ENCODE measurements around the gene ENTPD3.
A peak's percentile ranks its signal among the peaks of the same experiment; 100 is the strongest.

The ENTPD3 gene

GRCh38 chr3:40464339-40465110 is 77.5 kb downstream of the ENTPD3 start:
- DNase-seq = no peak

- DNase-seq = no peak
Measured at GRCh38 chr3:40465111-40465407, 78.1 kb downstream of the ENTPD3 start.

DNA sequence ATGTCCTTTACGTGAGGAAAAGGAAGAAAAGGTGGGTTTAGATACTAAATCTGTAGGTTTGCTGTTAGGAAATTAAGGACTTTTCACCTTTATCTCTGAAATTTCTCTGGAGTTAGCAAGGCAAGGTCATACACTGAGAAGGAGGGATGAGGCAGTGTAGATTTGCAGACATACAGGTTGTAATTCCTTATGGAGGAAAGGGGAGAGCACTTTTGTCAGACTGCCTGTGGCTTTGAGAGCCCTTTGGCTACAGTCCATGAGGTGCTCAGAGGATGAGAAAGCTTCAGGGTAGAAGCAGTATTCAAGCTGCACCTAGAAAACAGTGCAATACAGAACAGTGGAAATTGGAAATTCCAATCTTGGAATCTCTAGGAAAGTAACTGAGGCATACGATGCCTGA is 78.5 kb downstream of the ENTPD3 start:
- DNase-seq = no peak

DNA sequence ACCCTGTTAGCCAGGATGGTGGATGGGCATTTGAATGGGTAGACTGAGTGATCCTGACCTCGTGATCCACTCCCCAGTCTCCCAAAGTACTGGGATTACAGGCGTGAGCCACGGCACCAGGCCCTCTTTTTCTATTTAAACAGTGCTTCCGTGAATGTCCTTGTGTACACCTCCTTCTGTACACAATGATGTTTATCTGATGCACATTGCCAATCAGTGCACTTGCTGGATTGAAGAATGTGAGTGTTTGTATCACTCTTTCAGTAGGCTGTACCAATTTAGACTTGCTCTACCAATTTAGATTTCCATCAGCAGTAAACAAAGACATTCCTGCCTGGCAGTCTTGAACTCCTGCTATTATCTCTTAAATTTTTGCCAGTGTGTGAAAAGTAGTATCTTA is 81.0 kb downstream of the ENTPD3 start:
- no peak for DNase-seq

GRCh38 chr3:40470701-40471100 is 83.7 kb downstream of the ENTPD3 start:
- DNase-seq = no peak

DNA sequence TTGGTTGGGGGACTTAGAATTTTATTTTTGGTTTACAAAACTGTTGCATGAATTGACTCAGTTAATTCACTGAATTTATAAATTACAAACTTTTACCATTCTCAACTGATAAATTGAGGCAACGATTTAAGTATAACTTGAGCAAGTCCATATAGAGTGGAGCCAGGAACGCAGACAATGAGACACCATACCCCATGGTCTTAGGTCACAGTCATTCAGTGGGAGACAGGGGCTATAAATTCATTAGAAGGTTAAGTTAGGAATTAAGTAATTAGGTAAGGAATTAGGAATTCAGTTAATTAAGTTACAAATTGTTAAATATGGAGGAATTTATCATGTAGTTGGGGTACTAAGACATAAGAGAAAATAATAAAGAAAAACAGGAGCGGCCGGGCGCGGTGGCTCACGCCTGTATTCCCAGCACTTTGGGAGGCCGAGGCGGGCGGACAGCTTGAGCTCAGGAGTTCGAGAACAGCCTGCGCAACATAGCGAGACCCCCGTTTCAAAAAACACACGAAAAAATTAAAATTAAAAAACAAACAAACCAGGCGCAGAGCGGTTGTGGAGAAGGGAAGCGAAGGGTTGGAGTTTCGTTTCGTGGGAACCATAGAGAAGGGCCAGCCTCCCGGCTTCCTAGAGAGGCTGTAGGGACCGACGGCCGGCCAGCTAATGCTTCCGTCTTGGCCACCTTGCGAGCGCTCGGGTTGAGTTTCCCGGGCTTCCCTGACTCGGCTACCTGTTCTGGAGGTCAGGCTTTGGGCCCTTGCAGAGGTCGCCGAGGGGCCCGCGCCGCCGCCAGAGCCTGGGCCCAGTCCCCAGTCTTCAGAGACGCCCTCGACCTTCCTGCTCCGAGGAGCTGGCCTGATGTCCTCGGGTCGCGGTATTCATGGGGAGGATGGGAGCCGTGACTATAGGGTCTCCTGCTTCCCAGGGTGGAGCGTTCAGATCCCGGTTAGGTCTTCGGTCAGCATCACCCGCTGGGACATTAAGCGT is 89.8 kb downstream of the ENTPD3 start, which contains the start of gene ZNF619:
TSS of gene ZNF619 (plus strand) at position 645 of the 993 bp plus-strand sequence. CDS start 858 bp downstream, outside the sequence.
- DNase-seq = peak; percentile 0 to 6

GRCh38 chr3:40477666-40478065 is 90.7 kb downstream of the ENTPD3 start:
- no peak for DNase-seq

Measured in NCI-H2081 (cell line).